H9 (cell line): ENCODE results near the gene FARP2. TPM values are rescaled to one million over a fixed set of nuclear protein-coding genes. Genes with fewer than 3 reads are reported as not detected.

ENCODE experiments used
- DNase-seq: peaks from one replicate; pipeline ENCODE4 v3.0.0-alpha.2; 2017
- H2AFZ ChIP-seq: one replicate; pipeline ENCODE4 v1.6.1; 2013; ENCODE audit warnings: mild to moderate bottlenecking, low read length, control low read depth, moderate library complexity
- H2AK5ac ChIP-seq: 2 replicates; pipeline ENCODE4 v1.6.1; 2013; ENCODE audit warnings: low read length, control low read depth, mixed read lengths; ENCODE audit not compliant: insufficient read length
- H2BK120ac ChIP-seq: one replicate; pipeline ENCODE4 v1.6.1; 2013; ENCODE audit warnings: low read depth, mild to moderate bottlenecking, low read length, control low read depth, inconsistent platforms; ENCODE audit not compliant: poor library complexity, severe bottlenecking
- H2BK12ac ChIP-seq: 2 replicates; pipeline ENCODE4 v1.6.1; 2013; ENCODE audit warnings: low read length, control low read depth, mixed read lengths, low read depth; ENCODE audit not compliant: insufficient read length
- H2BK15ac ChIP-seq: 2 replicates; pipeline ENCODE4 v1.6.1; 2013; ENCODE audit warnings: low read depth, low read length, control low read depth
- H2BK20ac ChIP-seq: one replicate; pipeline ENCODE4 v1.6.1; 2013; ENCODE audit warnings: low read depth, mild to moderate bottlenecking, low read length, control low read depth, inconsistent platforms; ENCODE audit not compliant: poor library complexity, severe bottlenecking
- H2BK5ac ChIP-seq: 2 replicates; pipeline ENCODE4 v1.6.1; 2013; ENCODE audit warnings: low read length, control low read depth, mixed read lengths; ENCODE audit not compliant: insufficient read length
- H3K14ac ChIP-seq: 2 replicates; pipeline ENCODE4 v1.6.1; 2013; ENCODE audit warnings: low read length, control low read depth; ENCODE audit not compliant: insufficient read depth
- H3K18ac ChIP-seq: 2 replicates; pipeline ENCODE4 v1.6.1; 2013; ENCODE audit warnings: low read depth, mild to moderate bottlenecking, mixed read lengths, low read length, control low read depth; ENCODE audit not compliant: insufficient read length
- H3K23ac ChIP-seq: 2 replicates; pipeline ENCODE4 v1.6.1; 2013; ENCODE audit warnings: low read length, control low read depth, mixed read lengths, low read depth; ENCODE audit not compliant: insufficient read length
- H3K23me2 ChIP-seq: 2 replicates; pipeline ENCODE4 v1.6.1; 2013; ENCODE audit warnings: low read depth, mild to moderate bottlenecking, mixed read lengths, low read length, control low read depth; ENCODE audit not compliant: insufficient read length, poor library complexity, severe bottlenecking
- H3K27ac ChIP-seq: 2 replicates; pipeline ENCODE4 v1.5.1; 2013; ENCODE audit warnings: low read length, control low read depth, mixed read lengths, low read depth; ENCODE audit not compliant: insufficient read length
- H3K27me3 ChIP-seq: 2 replicates; pipeline ENCODE4 v1.6.1; 2013; ENCODE audit warnings: low read length, control low read depth, inconsistent platforms; ENCODE audit not compliant: insufficient read depth
- H3K4ac ChIP-seq: 2 replicates; pipeline ENCODE4 v1.6.1; 2013; ENCODE audit warnings: low read depth, mild to moderate bottlenecking, control low read depth, inconsistent platforms, low read length, moderate library complexity
- H3K4me1 ChIP-seq: 2 replicates; pipeline ENCODE4 v1.6.1; 2013; ENCODE audit warnings: low read length, control low read depth, inconsistent platforms; ENCODE audit not compliant: insufficient read depth
- H3K4me2 ChIP-seq: 2 replicates; pipeline ENCODE4 v1.6.1; 2013; ENCODE audit warnings: low read length, control low read depth, mixed read lengths; ENCODE audit not compliant: insufficient read length, insufficient read depth
- H3K56ac ChIP-seq: 2 replicates; pipeline ENCODE4 v1.6.1; 2013; ENCODE audit warnings: low read depth, mild to moderate bottlenecking, mixed read lengths, low read length, control low read depth; ENCODE audit not compliant: insufficient read length
- H3K79me1 ChIP-seq: 2 replicates; pipeline ENCODE4 v1.6.1; 2013; ENCODE audit warnings: low read depth, mild to moderate bottlenecking, moderate library complexity, low read length, control low read depth, inconsistent platforms; ENCODE audit not compliant: insufficient read depth, poor library complexity, severe bottlenecking
- H3K79me2 ChIP-seq: 2 replicates; pipeline ENCODE4 v1.6.1; 2013; ENCODE audit warnings: low read length, control low read depth, inconsistent platforms; ENCODE audit not compliant: insufficient read depth
- H3K9ac ChIP-seq: 2 replicates; pipeline ENCODE4 v1.6.1; 2013; ENCODE audit warnings: low read length, control low read depth, mixed read lengths; ENCODE audit not compliant: insufficient read length; ENCODE audit errors: extremely low read depth
- H3K9me3 ChIP-seq: one replicate; pipeline ENCODE4 v1.6.1; 2013; ENCODE audit warnings: low read depth, low read length, inconsistent platforms; ENCODE audit not compliant: control insufficient read depth
- H3T11ph ChIP-seq: one replicate; pipeline ENCODE4 v1.6.1; 2013; ENCODE audit warnings: mild to moderate bottlenecking, low read length, control low read depth, inconsistent platforms
- H4K20me1 ChIP-seq: one replicate; pipeline ENCODE4 v1.6.1; 2013; ENCODE audit not compliant: control insufficient read depth, insufficient read length, insufficient read depth
- H4K5ac ChIP-seq: 2 replicates; pipeline ENCODE4 v1.6.1; 2013; ENCODE audit warnings: low read depth, mild to moderate bottlenecking, mixed read lengths, low read length, control low read depth; ENCODE audit not compliant: insufficient read length
- H4K8ac ChIP-seq: replicated peaks from 2 replicates; pipeline ENCODE4 v1.6.1; 2013; ENCODE audit warnings: low read length, control low read depth, mixed read lengths, low read depth; ENCODE audit not compliant: insufficient read length
- H4K91ac ChIP-seq: 2 replicates; pipeline ENCODE4 v1.6.1; 2013; ENCODE audit warnings: low read depth, mild to moderate bottlenecking, moderate library complexity, mixed read lengths, low read length, control low read depth; ENCODE audit not compliant: insufficient read length
- H3K27ac Mint-ChIP-seq, 3 experiments: 2 replicates in 2 of 3; 3 replicates in 1 of 3; pipeline ENCODE4 v1.8.0; 2020 to 2021; ENCODE audit warnings: mixed read lengths in 3 of 3, mild to moderate bottlenecking in 1 of 3, moderate library complexity in 1 of 3
- H3K27me3 Mint-ChIP-seq: 2 replicates; pipeline ENCODE4 v1.8.0; 2021; ENCODE audit warnings: low read depth, mild to moderate bottlenecking, moderate library complexity, mixed read lengths
- H3K36me3 Mint-ChIP-seq, 3 experiments: 2 replicates in 2 of 3; 3 replicates in 1 of 3; pipeline ENCODE4 v1.8.0; 2020 to 2021; ENCODE audit warnings: low read depth in 3 of 3, mixed read lengths in 3 of 3; ENCODE audit not compliant: insufficient read depth in 1 of 3
- H3K4me1 Mint-ChIP-seq, 2 experiments: 2 replicates each; pipeline ENCODE4 v1.8.0; 2020; ENCODE audit warnings: mixed read lengths in 2 of 2
- H3K4me3 Mint-ChIP-seq, 2 experiments: 2 replicates in 1 of 2; 3 replicates in 1 of 2; pipeline ENCODE4 v1.8.0; 2020 to 2021; ENCODE audit warnings: mild to moderate bottlenecking in 2 of 2, mixed read lengths in 2 of 2, moderate library complexity in 1 of 2
- H3K9me3 Mint-ChIP-seq, 2 experiments: 2 replicates in 1 of 2; 3 replicates in 1 of 2; pipeline ENCODE4 v1.8.0; 2020; ENCODE audit warnings: mild to moderate bottlenecking in 2 of 2, mixed read lengths in 2 of 2, moderate library complexity in 1 of 2
- WGBS: extraction: QIAGEN DNeasy Blood & Tissue Kit; methylation state at CpG from one replicate; pipeline ENCODE4 v1.1.7; 2013; ENCODE audit warnings: missing lambda C conversion rate, low lambda C conversion rate, mixed read lengths; ENCODE audit not compliant: insufficient read length; ENCODE audit errors: extremely low coverage; 5-methylcytosine and 5-hydroxymethylcytosine counted together
- total RNA-seq: library from RNA; stranded (reverse); gene quantifications from 2 replicates; pipeline ENCODE4 v1.2.1, GENCODE V29; 2021
- TF ChIP-seq, protein P1 (sequence below): fragments of 200-600 bp; sonication (generic); conservative IDR thresholded peaks from 3 replicates; pipeline ENCODE4 v1.8.0; 2021; ENCODE audit warnings: antibody characterized with exemption, mild to moderate bottlenecking

FARP2 gene
- total RNA-seq, 1 experiment from 2014 or later: 33.9 TPM

DNA sequence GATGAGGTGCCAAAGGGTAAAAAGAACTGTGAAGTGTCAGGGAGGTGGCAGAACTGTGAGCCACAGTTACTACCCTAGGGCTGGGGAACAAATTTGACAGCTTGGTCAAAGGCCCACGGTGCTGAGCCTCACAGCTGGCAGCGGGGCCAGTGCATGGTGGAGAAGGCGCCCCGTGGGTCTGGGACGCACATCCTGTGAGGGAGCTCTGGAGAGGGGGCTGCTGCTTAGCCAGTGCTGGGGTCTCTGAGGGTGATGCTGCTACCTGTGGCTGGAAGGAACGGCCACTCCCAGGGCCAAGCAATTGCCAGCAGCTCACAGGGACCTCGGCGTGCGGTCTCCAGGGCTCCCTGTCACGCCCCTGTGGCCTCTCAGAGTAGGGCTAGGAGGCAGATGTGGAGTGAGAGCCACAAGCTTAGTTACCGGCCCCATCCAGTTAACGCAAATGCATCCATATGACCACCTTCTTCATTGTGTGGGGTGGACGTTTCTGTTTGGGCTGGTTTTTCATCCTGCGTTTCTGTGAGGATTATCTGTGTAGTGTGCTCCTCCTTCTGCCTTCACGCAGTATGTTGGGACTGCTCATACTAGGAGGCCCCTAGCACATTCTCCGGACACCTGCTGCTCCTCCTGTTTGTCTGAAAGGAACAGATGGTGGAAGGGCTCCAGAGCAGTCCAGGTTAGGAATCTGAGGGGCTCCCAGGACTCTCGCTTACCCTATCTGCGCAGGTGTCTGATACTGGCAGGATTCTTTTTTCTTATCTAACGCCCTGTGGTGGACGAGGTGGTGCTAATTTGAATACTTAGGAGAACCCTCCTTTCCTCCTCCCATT lies 126.3 kb downstream of the FARP2 start:
- Histone ChIP-seq H3K56ac (no peak overlapping the region), H4K8ac (no peak overlapping the region), H3T11ph (no peak overlapping the region), H2AK5ac (no peak overlapping the region), H3K4me2 (no peak overlapping the region), H3K79me1 (no peaks in the 10 kb centered on the region), H3K27me3 (no peaks in the 10 kb centered on the region), H4K20me1 (peaks cover 6% of the 10 kb centered on the region), H4K91ac (no peak overlapping the region), H3K23me2 (no peaks in the 10 kb centered on the region), H2BK12ac (no peak overlapping the region), H3K9ac (no peak overlapping the region), H3K23ac (no peak overlapping the region), H2BK5ac (no peak overlapping the region), H2BK15ac (no peak overlapping the region), H2BK120ac (no peak overlapping the region), H3K4me1 (no peaks in the 10 kb centered on the region), H2BK20ac (no peak overlapping the region), H2AFZ (no peak overlapping the region), H3K27ac (no peak overlapping the region), H3K4ac (no peak overlapping the region), H3K14ac (no peak overlapping the region), H4K5ac (no peak overlapping the region), H3K79me2 (no peaks in the 10 kb centered on the region), H3K9me3 (no peaks in the 10 kb centered on the region), H3K18ac (no peak overlapping the region)
- Mint-ChIP-seq H3K4me3 (no peak overlapping the region), H3K27ac (no peak overlapping the region), H3K27me3 (peaks cover 2% of the 10 kb centered on the region), H3K4me1 (no peaks in the 10 kb centered on the region; a peak in 1 of 4 replicates), H3K36me3 (peaks cover 0 to 8% (median 2%) of the 10 kb centered on the region in 3 experiments; a peak in 3 of 7 replicates), H3K9me3 (no peaks in the 10 kb centered on the region)
- no peak for DNase-seq
- TF ChIP-seq, protein P1, sequence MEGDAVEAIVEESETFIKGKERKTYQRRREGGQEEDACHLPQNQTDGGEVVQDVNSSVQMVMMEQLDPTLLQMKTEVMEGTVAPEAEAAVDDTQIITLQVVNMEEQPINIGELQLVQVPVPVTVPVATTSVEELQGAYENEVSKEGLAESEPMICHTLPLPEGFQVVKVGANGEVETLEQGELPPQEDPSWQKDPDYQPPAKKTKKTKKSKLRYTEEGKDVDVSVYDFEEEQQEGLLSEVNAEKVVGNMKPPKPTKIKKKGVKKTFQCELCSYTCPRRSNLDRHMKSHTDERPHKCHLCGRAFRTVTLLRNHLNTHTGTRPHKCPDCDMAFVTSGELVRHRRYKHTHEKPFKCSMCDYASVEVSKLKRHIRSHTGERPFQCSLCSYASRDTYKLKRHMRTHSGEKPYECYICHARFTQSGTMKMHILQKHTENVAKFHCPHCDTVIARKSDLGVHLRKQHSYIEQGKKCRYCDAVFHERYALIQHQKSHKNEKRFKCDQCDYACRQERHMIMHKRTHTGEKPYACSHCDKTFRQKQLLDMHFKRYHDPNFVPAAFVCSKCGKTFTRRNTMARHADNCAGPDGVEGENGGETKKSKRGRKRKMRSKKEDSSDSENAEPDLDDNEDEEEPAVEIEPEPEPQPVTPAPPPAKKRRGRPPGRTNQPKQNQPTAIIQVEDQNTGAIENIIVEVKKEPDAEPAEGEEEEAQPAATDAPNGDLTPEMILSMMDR: no peak
- WGBS: no CpG with 5 or more reads among the region's 20 CpGs
